ENCODE measurements around the gene ARHGEF16. TPM values are rescaled to one million over a fixed set of nuclear protein-coding genes. Genes with fewer than 3 reads are reported as not detected.

ARHGEF16 gene
- total RNA-seq, 1 donor from 2014 or later, result 4.1 TPM

DNA sequence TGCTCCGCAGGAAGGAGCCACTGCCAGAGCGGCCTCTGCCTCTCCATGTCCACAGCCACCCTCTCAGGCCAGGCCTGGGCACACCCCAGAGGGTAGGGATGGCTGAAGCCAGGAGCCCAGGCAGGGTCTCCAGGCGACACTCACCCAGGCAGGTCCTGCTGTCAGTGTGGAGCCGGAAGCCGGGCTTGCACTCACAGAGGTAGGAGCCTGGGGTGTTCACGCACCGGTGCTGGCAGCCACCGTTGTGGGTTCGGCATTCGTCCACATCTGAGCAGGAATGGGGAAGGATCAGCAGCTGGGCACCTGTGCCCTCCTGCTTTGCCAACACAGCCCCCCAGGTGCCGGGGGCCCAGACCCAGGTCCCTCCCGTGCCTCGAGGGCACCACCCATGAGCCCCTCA lies 69.5 kb downstream of the ARHGEF16 start:
- Histone ChIP-seq H3K9ac (ENCODE audit: low read length) (no peak overlapping the region), H3K4me1 (ENCODE audit: insufficient read depth, low read length) (peaks cover 2% of the 10 kb centered on the region), H3K4me3 (ENCODE audit: insufficient read depth, low read depth, low read length) (no peak overlapping the region), H2AFZ (ENCODE audit: low read depth, low read length) (no peak overlapping the region), H3K36me3 (ENCODE audit: insufficient read depth, low read length) (no peaks in the 10 kb centered on the region), H3K4me2 (ENCODE audit: low read length) (no peak overlapping the region), H3K27me3 (ENCODE audit: insufficient read depth, low read length) (peaks cover 3% of the 10 kb centered on the region), H4K20me1 (ENCODE audit: insufficient read depth, low read length) (peaks cover 23% of the 10 kb centered on the region), H3K27ac (ENCODE audit: low read depth, low read length) (no peak overlapping the region), H3K9me3 (ENCODE audit: insufficient read depth, low read depth, low read length) (no peaks in the 10 kb centered on the region), H3K79me2 (ENCODE audit: insufficient read depth, low read length) (no peaks in the 10 kb centered on the region)
- H3K36me3 Mint-ChIP-seq (ENCODE audit: low read depth, unreplicated experiment), result no peaks in the 10 kb centered on the region
- DNase-seq (ENCODE audit: low read depth) (no peak), FAIRE-seq (no peak)
- H3K4me1 Mint-ChIP-seq (ENCODE audit: low read depth, unreplicated experiment), result no peaks in the 10 kb centered on the region
- H3K4me3 Mint-ChIP-seq (ENCODE audit: unreplicated experiment), result no peak overlapping the region
- H3K9me3 Mint-ChIP-seq (ENCODE audit: unreplicated experiment), result no peaks in the 10 kb centered on the region
- TF ChIP-seq EZH2 (IDR thresholded peaks at IDR 0.05; ENCODE audit: insufficient read depth, low read length) (no peak), CTCF (IDR thresholded peaks at IDR 0.05; ENCODE audit: insufficient read depth, low read depth, low read length) (no peak)
- peaks cover 25% of the 10 kb centered on the region for H3K27me3 Mint-ChIP-seq (ENCODE audit: low read depth, unreplicated experiment)
- no peak overlapping the region for H3K27ac Mint-ChIP-seq (ENCODE audit: unreplicated experiment)

DNA sequence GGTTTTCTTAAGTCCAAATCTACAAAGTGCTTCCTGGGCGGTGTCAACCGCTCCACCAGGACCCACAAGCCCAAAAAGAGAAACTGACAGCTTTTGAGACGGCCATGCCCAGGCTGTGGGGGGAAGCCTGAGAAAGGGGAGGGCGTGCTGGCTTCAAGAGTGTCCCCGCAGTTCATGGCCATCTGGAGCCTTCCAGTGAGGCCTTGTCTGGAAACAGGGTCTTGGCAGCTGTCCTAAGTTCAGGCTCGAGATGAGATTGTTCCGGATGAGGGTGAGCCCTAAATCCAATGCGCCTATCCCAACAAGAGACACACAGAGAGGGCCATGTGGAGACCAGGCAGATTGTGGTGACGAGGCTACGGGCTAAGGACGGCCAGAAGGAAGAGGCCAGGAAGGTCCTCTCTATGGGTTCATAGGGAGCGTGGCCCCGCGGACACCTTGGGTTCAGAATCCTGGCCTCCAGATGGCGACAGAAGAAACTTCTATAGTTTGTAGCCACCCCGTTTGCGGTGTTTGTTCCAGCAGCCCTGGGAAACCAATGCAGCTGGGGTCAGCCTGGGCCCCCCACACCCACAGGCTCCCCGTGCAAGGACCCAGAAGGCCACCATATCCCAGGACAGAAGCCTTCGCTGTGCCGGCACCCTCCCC lies 70.2 kb downstream of the ARHGEF16 start:
- H3K9me3 Mint-ChIP-seq (ENCODE audit: unreplicated experiment), result no peaks in the 10 kb centered on the region
- no peak overlapping the region for H3K27ac ChIP-seq (ENCODE audit: low read depth, low read length)
- H3K36me3 Mint-ChIP-seq (ENCODE audit: low read depth, unreplicated experiment), result no peaks in the 10 kb centered on the region
- H3K4me1 Mint-ChIP-seq (ENCODE audit: low read depth, unreplicated experiment), result no peaks in the 10 kb centered on the region
- H3K4me2 ChIP-seq (ENCODE audit: low read length), result no peak overlapping the region
- no peak overlapping the region for H2AFZ ChIP-seq (ENCODE audit: low read depth, low read length)
- no peaks in the 10 kb centered on the region for H3K9me3 ChIP-seq (ENCODE audit: insufficient read depth, low read depth, low read length)
- peaks cover 3% of the 10 kb centered on the region for H3K27me3 ChIP-seq (ENCODE audit: insufficient read depth, low read length)
- no peak overlapping the region for H3K4me3 ChIP-seq (ENCODE audit: insufficient read depth, low read depth, low read length)
- H3K4me3 Mint-ChIP-seq (ENCODE audit: unreplicated experiment), result no peak overlapping the region
- DNase-seq (ENCODE audit: low read depth), result no peak
- FAIRE-seq, result no peak
- peaks cover 26% of the 10 kb centered on the region for H4K20me1 ChIP-seq (ENCODE audit: insufficient read depth, low read length)
- H3K27ac Mint-ChIP-seq (ENCODE audit: unreplicated experiment), result no peak overlapping the region
- peaks cover 25% of the 10 kb centered on the region for H3K27me3 Mint-ChIP-seq (ENCODE audit: low read depth, unreplicated experiment)
- TF ChIP-seq CTCF (IDR thresholded peaks at IDR 0.05; ENCODE audit: insufficient read depth, low read depth, low read length), result no peak
- no peak for TF ChIP-seq EZH2 (IDR thresholded peaks at IDR 0.05; ENCODE audit: insufficient read depth, low read length)
- no peaks in the 10 kb centered on the region for H3K79me2 ChIP-seq (ENCODE audit: insufficient read depth, low read length)
- peaks cover 8% of the 10 kb centered on the region for H3K4me1 ChIP-seq (ENCODE audit: insufficient read depth, low read length)
- H3K9ac ChIP-seq (ENCODE audit: low read length), result no peak overlapping the region
- no peaks in the 10 kb centered on the region for H3K36me3 ChIP-seq (ENCODE audit: insufficient read depth, low read length)
